ENCODE data around the gene KLLN. TPM values are rescaled to one million over a fixed set of nuclear protein-coding genes. Genes with fewer than 3 reads are reported as not detected.
"Not testable (repeated sequence)": the region's sequence is repeated elsewhere in the genome, so short reads cannot be mapped to it uniquely, and the experiment has no call there.

KLLN gene
- total RNA-seq, 2 donors from 2014 or later, result 0.14 TPM

DNA sequence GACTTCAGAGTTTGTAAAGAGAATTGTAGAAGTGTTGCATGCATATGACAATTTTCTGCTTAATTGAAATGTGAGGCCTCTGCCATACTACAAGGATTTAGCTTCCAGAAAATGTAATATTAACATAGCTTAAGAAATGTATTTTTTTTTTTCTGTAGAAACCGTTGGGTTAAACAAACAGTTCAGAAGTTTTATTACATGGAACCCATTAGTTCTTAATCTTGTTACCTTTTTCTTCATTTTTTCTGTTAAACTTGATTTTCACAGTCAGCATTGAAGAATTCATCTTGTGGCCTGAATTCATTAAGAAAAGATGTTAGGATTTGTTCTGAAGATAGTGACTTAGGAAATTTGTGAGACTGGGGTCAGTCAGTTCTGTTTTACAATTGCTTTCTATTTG is 4.9 kb upstream of the KLLN start:
- H3K27me3 ChIP-seq (replicated peaks; ENCODE audit: insufficient read depth), result no peaks in the 10 kb centered on the region
- H3K4me3 ChIP-seq, result peak overlapping the region; percentile 94
- TF ChIP-seq, protein P1, sequence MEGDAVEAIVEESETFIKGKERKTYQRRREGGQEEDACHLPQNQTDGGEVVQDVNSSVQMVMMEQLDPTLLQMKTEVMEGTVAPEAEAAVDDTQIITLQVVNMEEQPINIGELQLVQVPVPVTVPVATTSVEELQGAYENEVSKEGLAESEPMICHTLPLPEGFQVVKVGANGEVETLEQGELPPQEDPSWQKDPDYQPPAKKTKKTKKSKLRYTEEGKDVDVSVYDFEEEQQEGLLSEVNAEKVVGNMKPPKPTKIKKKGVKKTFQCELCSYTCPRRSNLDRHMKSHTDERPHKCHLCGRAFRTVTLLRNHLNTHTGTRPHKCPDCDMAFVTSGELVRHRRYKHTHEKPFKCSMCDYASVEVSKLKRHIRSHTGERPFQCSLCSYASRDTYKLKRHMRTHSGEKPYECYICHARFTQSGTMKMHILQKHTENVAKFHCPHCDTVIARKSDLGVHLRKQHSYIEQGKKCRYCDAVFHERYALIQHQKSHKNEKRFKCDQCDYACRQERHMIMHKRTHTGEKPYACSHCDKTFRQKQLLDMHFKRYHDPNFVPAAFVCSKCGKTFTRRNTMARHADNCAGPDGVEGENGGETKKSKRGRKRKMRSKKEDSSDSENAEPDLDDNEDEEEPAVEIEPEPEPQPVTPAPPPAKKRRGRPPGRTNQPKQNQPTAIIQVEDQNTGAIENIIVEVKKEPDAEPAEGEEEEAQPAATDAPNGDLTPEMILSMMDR (IDR thresholded peaks at IDR 0.05), result no peak
- no peak for DNase-seq (ENCODE audit: low spot score)
- no peaks in the 10 kb centered on the region for H3K9me3 ChIP-seq
- peaks cover 21 to 43% of the 10 kb centered on the region in 2 donors for H3K4me1 ChIP-seq (ENCODE audit: control insufficient read depth in 1 of 2, low read depth in 2 of 2)
- H3K27ac ChIP-seq, result peak overlapping the region in 1 of 2 donors; percentile 99
- ATAC-seq (ENCODE audit: insufficient number of reproducible peaks, low FRiP score, low read depth), result no peak
- no peaks in the 10 kb centered on the region for H3K36me3 ChIP-seq

DNA sequence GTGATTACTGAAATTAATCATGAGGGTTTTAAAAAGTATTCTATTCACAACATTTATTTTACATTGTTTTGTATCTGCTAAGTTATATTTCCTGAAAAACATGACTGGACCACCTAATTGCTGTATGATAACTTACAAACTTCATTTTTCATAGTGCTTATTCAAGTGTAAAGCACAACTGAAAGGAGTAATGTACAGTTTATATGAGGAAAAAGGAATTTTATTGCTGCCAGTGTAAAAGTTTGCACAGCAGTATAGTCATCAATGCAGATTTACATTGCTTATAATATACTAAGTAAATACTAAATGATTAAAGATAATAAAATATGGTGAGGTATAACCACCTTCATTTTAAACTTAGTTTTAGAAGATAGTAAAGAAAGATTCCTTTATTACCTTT is 4.1 kb upstream of the KLLN start:
- H3K27ac ChIP-seq, result peak overlapping the region in 1 of 2 donors; percentile 99
- TF ChIP-seq, protein P1 (IDR thresholded peaks at IDR 0.05), result no peak
- peaks cover 18 to 35% of the 10 kb centered on the region in 2 donors for H3K4me1 ChIP-seq (ENCODE audit: control insufficient read depth in 1 of 2, low read depth in 2 of 2)
- DNase-seq (ENCODE audit: low spot score), result no peak
- no peaks in the 10 kb centered on the region for H3K9me3 ChIP-seq
- no peaks in the 10 kb centered on the region for H3K27me3 ChIP-seq (replicated peaks; ENCODE audit: insufficient read depth)
- ATAC-seq (ENCODE audit: insufficient number of reproducible peaks, low FRiP score, low read depth), result no peak
- H3K4me3 ChIP-seq, result peak overlapping the region; percentile 94
- no peaks in the 10 kb centered on the region for H3K36me3 ChIP-seq

DNA sequence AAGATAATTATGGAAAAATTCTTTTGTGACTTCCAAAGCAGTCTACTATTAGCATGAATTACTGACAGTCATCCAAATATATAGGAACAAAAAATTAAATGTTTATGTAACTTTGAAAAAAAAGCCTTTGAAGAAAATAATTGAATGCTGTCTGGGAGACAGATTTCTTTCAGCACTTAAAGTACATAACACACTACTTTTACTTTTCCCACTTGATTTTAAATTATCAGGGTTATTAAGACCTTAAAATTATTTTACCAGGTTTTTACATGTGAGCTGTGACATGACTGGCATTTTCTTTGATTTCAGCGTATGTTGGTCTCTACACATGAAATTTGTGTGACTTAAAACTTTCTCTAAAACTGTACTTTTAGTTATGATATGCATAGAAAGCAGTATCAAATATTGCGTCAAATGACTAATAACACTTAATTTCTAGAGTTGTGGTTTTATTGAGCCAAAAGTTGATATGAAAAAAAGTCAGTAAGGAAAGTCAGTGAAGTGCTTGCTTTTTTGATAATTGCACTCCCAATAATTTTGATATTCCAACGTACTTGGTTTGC is 3.2 kb upstream of the KLLN start:
- H3K27me3 ChIP-seq (replicated peaks; ENCODE audit: insufficient read depth), result no peaks in the 10 kb centered on the region
- DNase-seq (ENCODE audit: low spot score) (no peak), ATAC-seq (ENCODE audit: insufficient number of reproducible peaks, low FRiP score, low read depth) (no peak)
- no peaks in the 10 kb centered on the region for H3K36me3 ChIP-seq
- H3K9me3 ChIP-seq, result no peaks in the 10 kb centered on the region
- peak overlapping the region; percentile 94 for H3K4me3 ChIP-seq
- TF ChIP-seq, protein P1 (IDR thresholded peaks at IDR 0.05), result no peak
- H3K4me1 ChIP-seq (ENCODE audit: control insufficient read depth in 1 of 2, low read depth in 2 of 2), result peaks cover 17 to 33% of the 10 kb centered on the region in 2 donors
- H3K27ac ChIP-seq, result peak overlapping the region; percentile 38 to 99

DNA sequence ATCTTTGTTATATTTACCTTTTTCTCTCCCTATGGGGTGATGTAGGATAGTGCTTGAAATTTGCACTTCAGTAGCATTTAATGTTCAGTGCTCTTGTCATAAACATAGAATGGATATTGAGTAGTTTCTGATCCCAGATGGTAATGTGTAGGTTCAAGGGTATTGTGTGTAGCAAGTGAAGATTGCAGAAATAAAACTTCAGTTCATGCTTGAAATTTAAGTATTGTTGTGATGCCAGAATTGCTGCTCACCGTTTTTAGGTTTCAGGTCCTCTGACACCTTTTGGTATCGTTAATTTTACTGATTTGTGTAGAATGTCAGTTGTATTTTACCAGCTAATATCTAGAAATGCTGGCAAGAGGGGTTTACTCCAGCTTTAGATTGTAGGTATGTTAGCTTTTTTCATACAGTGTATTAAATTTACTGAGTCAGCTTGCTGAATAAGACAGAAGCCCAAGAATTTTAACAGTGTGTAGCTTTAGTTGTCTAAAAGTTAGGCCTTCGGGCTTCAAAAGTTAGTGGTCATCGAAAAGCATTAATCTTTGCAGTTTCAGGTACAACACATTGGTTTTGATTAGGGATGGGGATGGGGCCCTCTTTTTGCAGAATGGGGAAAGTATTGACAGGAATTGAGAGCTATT is 2.0 kb upstream of the KLLN start:
- Histone ChIP-seq H3K9me3 (no peaks in the 10 kb centered on the region), H3K27ac (peak overlapping the region; percentile 97 to 99), H3K4me3 (peak overlapping the region; percentile 94), H3K27me3 (replicated peaks; ENCODE audit: insufficient read depth) (no peaks in the 10 kb centered on the region), H3K4me1 (ENCODE audit: control insufficient read depth in 1 of 2, low read depth in 2 of 2) (peaks cover 7 to 33% of the 10 kb centered on the region in 2 donors), H3K36me3 (no peaks in the 10 kb centered on the region)
- DNase-seq (ENCODE audit: low spot score), result no peak
- TF ChIP-seq, protein P1 (IDR thresholded peaks at IDR 0.05), result no peak
- ATAC-seq (ENCODE audit: insufficient number of reproducible peaks, low FRiP score, low read depth), result no peak

DNA sequence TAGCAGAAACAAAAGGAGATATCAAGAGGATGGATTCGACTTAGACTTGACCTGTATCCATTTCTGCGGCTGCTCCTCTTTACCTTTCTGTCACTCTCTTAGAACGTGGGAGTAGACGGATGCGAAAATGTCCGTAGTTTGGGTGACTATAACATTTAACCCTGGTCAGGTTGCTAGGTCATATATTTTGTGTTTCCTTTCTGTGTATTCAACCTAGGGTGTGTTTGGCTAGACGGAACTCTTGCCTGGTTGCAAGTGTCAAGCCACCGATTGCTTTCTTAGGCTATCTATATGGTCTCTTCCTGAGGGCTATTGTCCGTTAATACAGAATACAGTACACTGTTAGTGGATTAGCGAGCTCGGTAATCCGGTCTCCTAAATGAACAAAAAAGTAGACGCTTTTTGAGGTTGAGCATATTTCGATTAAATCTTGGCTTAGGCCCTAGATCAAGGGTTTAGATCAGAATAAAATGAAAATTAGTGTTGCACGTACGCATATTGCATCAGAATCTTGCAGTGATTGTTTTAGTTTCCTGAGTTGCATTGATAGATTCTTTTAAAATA is 1.2 kb upstream of the KLLN start:
- H3K4me3 ChIP-seq, result peak overlapping the region; percentile 94
- ATAC-seq (ENCODE audit: insufficient number of reproducible peaks, low FRiP score, low read depth) (no peak), DNase-seq (ENCODE audit: low spot score) (no peak)
- H3K27me3 ChIP-seq (replicated peaks; ENCODE audit: insufficient read depth), result no peaks in the 10 kb centered on the region
- peak overlapping the region; percentile 97 to 99 for H3K27ac ChIP-seq
- no peaks in the 10 kb centered on the region for H3K9me3 ChIP-seq
- TF ChIP-seq, protein P1 (IDR thresholded peaks at IDR 0.05), result no peak
- peaks cover 4 to 29% of the 10 kb centered on the region in 2 donors for H3K4me1 ChIP-seq (ENCODE audit: control insufficient read depth in 1 of 2, low read depth in 2 of 2)
- H3K36me3 ChIP-seq, result no peaks in the 10 kb centered on the region

DNA sequence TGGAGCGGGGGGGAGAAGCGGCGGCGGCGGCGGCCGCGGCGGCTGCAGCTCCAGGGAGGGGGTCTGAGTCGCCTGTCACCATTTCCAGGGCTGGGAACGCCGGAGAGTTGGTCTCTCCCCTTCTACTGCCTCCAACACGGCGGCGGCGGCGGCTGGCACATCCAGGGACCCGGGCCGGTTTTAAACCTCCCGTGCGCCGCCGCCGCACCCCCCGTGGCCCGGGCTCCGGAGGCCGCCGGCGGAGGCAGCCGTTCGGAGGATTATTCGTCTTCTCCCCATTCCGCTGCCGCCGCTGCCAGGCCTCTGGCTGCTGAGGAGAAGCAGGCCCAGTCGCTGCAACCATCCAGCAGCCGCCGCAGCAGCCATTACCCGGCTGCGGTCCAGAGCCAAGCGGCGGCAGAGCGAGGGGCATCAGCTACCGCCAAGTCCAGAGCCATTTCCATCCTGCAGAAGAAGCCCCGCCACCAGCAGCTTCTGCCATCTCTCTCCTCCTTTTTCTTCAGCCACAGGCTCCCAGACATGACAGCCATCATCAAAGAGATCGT is 690 bp upstream of the KLLN start:
- H3K4me3 ChIP-seq, result peak overlapping the region; percentile 94
- H3K36me3 ChIP-seq; H3K27me3 ChIP-seq (replicated peaks; ENCODE audit: insufficient read depth); ATAC-seq (ENCODE audit: insufficient number of reproducible peaks, low FRiP score, low read depth); H3K9me3 ChIP-seq; DNase-seq (ENCODE audit: low spot score): not testable (repeated sequence)
- peaks cover 4 to 24% of the 10 kb centered on the region in 2 donors for H3K4me1 ChIP-seq (ENCODE audit: control insufficient read depth in 1 of 2, low read depth in 2 of 2)
- peak overlapping the region; percentile 97 to 99 for H3K27ac ChIP-seq
